ENCODE results near the gene PEX11B.
"Not testable (repeated sequence)": the region's sequence is repeated elsewhere in the genome, so short reads cannot be mapped to it uniquely, and the experiment has no call there.

Gene PEX11B

GRCh38 chr1:145951526-145951925 is 33.0 kb upstream of the PEX11B start:
- no peak for DNase-seq

- DNase-seq = no peak
These were observed 30.7 kb upstream of the PEX11B start for GRCh38 chr1:145949219-145949618.

GRCh38 chr1:145947551-145947950 is 29.0 kb upstream of the PEX11B start:
- no peak for DNase-seq

- no peak for DNase-seq
These were observed 28.0 kb upstream of the PEX11B start for GRCh38 chr1:145946477-145946986.

- DNase-seq = no peak
These were observed 26.0 kb upstream of the PEX11B start for GRCh38 chr1:145944532-145944931.

- DNase-seq = no peak
These were observed 24.4 kb upstream of the PEX11B start for GRCh38 chr1:145942871-145943270.

GRCh38 chr1:145942405-145942804 is 23.9 kb upstream of the PEX11B start:
- no peak for DNase-seq

GRCh38 chr1:145937436-145937835 is 18.9 kb upstream of the PEX11B start:
- DNase-seq = no peak

GRCh38 chr1:145936247-145936646 is 17.7 kb upstream of the PEX11B start:
- DNase-seq = no peak

GRCh38 chr1:145935708-145936107 is 17.2 kb upstream of the PEX11B start:
- DNase-seq = no peak

GRCh38 chr1:145932522-145933009 is 14.0 kb upstream of the PEX11B start:
- not testable (repeated sequence) for DNase-seq

- no peak for DNase-seq
These were observed 9.6 kb upstream of the PEX11B start for GRCh38 chr1:145927916-145928643.

GRCh38 chr1:145927063-145927886 is 8.8 kb upstream of the PEX11B start, which contains the start of gene RBM8A:
Gene RBM8A, minus strand, starts transcription at chr1:145927484. Its CDS starts 58 bp downstream, at chr1:145927426.
- DNase-seq = peak; percentile 98

- DNase-seq = no peak
These were observed 8.2 kb upstream of the PEX11B start for GRCh38 chr1:145926686-145927062.

- no peak for DNase-seq
These were observed 3.7 kb upstream of the PEX11B start for GRCh38 chr1:145922266-145922665.

GRCh38 chr1:145920297-145920696 is 1.8 kb upstream of the PEX11B start:
- not testable (repeated sequence) for DNase-seq

GRCh38 chr1:145918992-145919939 is 749 bp upstream of the PEX11B start:
- no peak for DNase-seq

GRCh38 chr1:145917595-145917994 is 922 bp downstream of the PEX11B start:
- DNase-seq = no peak

- DNase-seq = no peak
These were observed 1.8 kb downstream of the PEX11B start for GRCh38 chr1:145916745-145917144.

GRCh38 chr1:145912128-145912641 is 6.3 kb downstream of the PEX11B start:
- no peak for DNase-seq

GRCh38 chr1:145908653-145909052 is 9.9 kb downstream of the PEX11B start:
- DNase-seq = no peak

Measured in NCI-H2029 treated with DMSO at 0.1 percent for 48 hours (cell line).